CD4-positive, CD25-positive, alpha-beta regulatory T cell (primary cell): ENCODE data around the gene PDE4B. TPM values are rescaled to one million over a fixed set of nuclear protein-coding genes. Genes with fewer than 3 reads are reported as not detected.

Source experiments
- ATAC-seq, 2 donors: fragments of 150-1000 bp; cut with Tn5 transposase; one replicate each; pipeline ENCODE4 v1.10.0; 2021; ENCODE audit warnings: low read depth in 2 of 2, moderate number of reproducible peaks in 2 of 2, moderate library complexity in 1 of 2
- DNase-seq, 3 donors: peaks; one replicate each; pipeline versions ENCODE4 v3.0.0 to v3.0.0-alpha.2; 2012 to 2022; ENCODE audit warnings: mixed read lengths in 1 of 3
- H3K27ac ChIP-seq: one replicate; pipeline ENCODE4 v1.7.0; 2013; ENCODE audit warnings: mild to moderate bottlenecking, low read length; ENCODE audit not compliant: insufficient read depth, poor library complexity, severe bottlenecking
- H3K27me3 ChIP-seq: one replicate; pipeline ENCODE4 v1.7.0; 2013; ENCODE audit warnings: low read length; ENCODE audit not compliant: control insufficient read depth, insufficient read depth
- H3K36me3 ChIP-seq: one replicate; pipeline ENCODE4 v1.7.0; 2013; ENCODE audit warnings: mild to moderate bottlenecking, low read length, moderate library complexity; ENCODE audit not compliant: control insufficient read depth, insufficient read depth
- H3K4me1 ChIP-seq: 2 replicates; pipeline ENCODE4 v1.7.0; 2013; ENCODE audit warnings: mild to moderate bottlenecking, low read length; ENCODE audit not compliant: insufficient read depth, control insufficient read depth, poor library complexity, severe bottlenecking
- H3K4me3 ChIP-seq: one replicate; pipeline ENCODE4 v1.7.0; 2013; ENCODE audit warnings: low read depth, mild to moderate bottlenecking, low read length, moderate library complexity
- H3K9me3 ChIP-seq, 2 experiments: 1 replicate in 1 of 2; 2 replicates in 1 of 2; pipeline ENCODE4 v1.7.0; 2013; ENCODE audit warnings: low read length in 2 of 2, mild to moderate bottlenecking in 1 of 2, moderate library complexity in 1 of 2; ENCODE audit not compliant: control insufficient read depth in 2 of 2
- H3K27ac Mint-ChIP-seq, 3 donors: one replicate each; pipeline ENCODE4 v1.8.0; 2020 to 2022; ENCODE audit warnings: mild to moderate bottlenecking in 3 of 3, mixed read lengths in 3 of 3, moderate library complexity in 2 of 3
- H3K27me3 Mint-ChIP-seq: one replicate; pipeline ENCODE4 v1.8.0; 2022; ENCODE audit warnings: mild to moderate bottlenecking, mixed read lengths
- H3K36me3 Mint-ChIP-seq: one replicate; pipeline ENCODE4 v1.8.0; 2020; ENCODE audit warnings: mixed read lengths
- H3K4me1 Mint-ChIP-seq, 4 donors: one replicate each; pipeline ENCODE4 v1.8.0; 2020 to 2022; ENCODE audit warnings: mixed read lengths in 4 of 4, mild to moderate bottlenecking in 1 of 4
- H3K4me3 Mint-ChIP-seq, 4 donors: one replicate each; pipeline ENCODE4 v1.8.0; 2020 to 2022; ENCODE audit warnings: mild to moderate bottlenecking in 4 of 4, mixed read lengths in 4 of 4, moderate library complexity in 3 of 4
- H3K9me3 Mint-ChIP-seq, 7 donors: one replicate each; pipeline ENCODE4 v1.8.0; 2020 to 2022; ENCODE audit warnings: mixed read lengths in 7 of 7, mild to moderate bottlenecking in 3 of 7, moderate library complexity in 2 of 7
- polyA plus RNA-seq, 4 donors: library from polyadenylated mRNA; unstranded; fragments of 300-500 nt; fragmentation: Illumina TruSeq; gene quantifications; one replicate each; pipeline ENCODE4 v1.2.3, GENCODE V29; 2021
- total RNA-seq: library from RNA; stranded (reverse); gene quantifications from one replicate; pipeline ENCODE4 v1.2.3, GENCODE V29; 2022

The PDE4B gene
- total and polyA plus RNA-seq, 5 donors from 2014 or later = 63.9 to 200 (median 75.4) TPM

DNA sequence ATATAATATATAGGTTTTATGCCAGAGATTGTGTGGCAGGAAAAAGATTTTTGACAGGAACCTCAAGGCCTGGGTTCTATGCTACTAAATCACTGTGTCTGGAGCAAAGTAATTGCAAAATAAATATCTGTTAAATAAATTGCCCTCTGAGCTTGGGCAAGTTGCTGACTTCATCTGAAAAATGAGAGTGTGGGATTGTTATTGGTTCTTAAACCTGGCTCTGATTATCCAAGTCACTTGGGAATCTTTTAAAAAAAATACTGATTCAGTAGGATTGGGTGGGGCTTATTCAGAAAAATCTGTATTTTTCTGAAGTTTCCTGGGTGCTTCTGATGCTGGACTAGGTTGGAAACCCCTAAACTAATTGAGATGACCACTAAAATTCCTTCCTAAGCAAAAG, 567.1 kb downstream of the PDE4B start:
- DNase-seq (no peak), ATAC-seq (no peak)
- Mint-ChIP-seq H3K4me3 (peak overlapping the region in 3 of 4 donors; percentile 38 to 69 (median 62)), H3K4me1 (peaks cover 61 to 84% (median 81%) of the 10 kb centered on the region in 4 donors), H3K36me3 (peaks cover 62% of the 10 kb centered on the region), H3K9me3 (no peaks in the 10 kb centered on the region), H3K27ac (peak overlapping the region; percentile 38 to 88 (median 72)), H3K27me3 (no peaks in the 10 kb centered on the region)
- Histone ChIP-seq H3K36me3 (peaks cover 68% of the 10 kb centered on the region), H3K27ac (peak overlapping the region; percentile 35), H3K9me3 (no peaks in the 10 kb centered on the region), H3K27me3 (no peaks in the 10 kb centered on the region), H3K4me3 (peak overlapping the region; percentile 55), H3K4me1 (peaks cover 72% of the 10 kb centered on the region)

DNA sequence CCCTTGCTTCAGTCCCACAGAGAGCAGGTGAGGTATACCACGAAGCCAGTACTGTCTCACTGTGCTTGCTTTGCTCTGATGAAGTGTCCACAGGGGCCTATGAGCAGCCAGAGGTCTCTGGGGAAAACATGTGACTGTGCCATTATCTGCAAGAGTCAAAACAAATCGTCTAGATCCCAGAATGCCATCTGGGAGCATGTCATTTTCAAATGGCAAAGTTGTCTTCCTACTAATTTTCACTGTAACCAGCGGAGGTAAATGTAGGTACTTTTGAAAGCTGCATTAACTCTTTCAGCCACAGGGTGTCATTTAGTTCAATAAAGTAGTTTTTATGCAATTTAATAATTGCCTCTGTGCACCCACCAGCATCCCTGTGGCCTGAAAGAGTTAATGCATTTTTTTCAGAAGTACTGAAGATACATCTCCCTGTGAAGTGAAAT, 567.6 kb downstream of the PDE4B start:
- peaks cover 64 to 87% (median 85%) of the 10 kb centered on the region in 4 donors for H3K4me1 Mint-ChIP-seq
- no peaks in the 10 kb centered on the region for H3K9me3 Mint-ChIP-seq
- ATAC-seq (peak in 1 of 2 donors; percentile 15), DNase-seq (no peak)
- H3K27me3 ChIP-seq = no peaks in the 10 kb centered on the region
- H3K27me3 Mint-ChIP-seq = no peaks in the 10 kb centered on the region
- H3K36me3 Mint-ChIP-seq = peaks cover 66% of the 10 kb centered on the region
- peaks cover 71% of the 10 kb centered on the region for H3K4me1 ChIP-seq
- H3K36me3 ChIP-seq = peaks cover 71% of the 10 kb centered on the region
- no peaks in the 10 kb centered on the region for H3K9me3 ChIP-seq
- peak overlapping the region; percentile 38 to 88 (median 65) for H3K27ac Mint-ChIP-seq
- H3K27ac ChIP-seq = no peak overlapping the region
- H3K4me3 ChIP-seq = peak overlapping the region; percentile 55
- H3K4me3 Mint-ChIP-seq = peak overlapping the region in 3 of 4 donors; percentile 56 to 69 (median 62)

DNA sequence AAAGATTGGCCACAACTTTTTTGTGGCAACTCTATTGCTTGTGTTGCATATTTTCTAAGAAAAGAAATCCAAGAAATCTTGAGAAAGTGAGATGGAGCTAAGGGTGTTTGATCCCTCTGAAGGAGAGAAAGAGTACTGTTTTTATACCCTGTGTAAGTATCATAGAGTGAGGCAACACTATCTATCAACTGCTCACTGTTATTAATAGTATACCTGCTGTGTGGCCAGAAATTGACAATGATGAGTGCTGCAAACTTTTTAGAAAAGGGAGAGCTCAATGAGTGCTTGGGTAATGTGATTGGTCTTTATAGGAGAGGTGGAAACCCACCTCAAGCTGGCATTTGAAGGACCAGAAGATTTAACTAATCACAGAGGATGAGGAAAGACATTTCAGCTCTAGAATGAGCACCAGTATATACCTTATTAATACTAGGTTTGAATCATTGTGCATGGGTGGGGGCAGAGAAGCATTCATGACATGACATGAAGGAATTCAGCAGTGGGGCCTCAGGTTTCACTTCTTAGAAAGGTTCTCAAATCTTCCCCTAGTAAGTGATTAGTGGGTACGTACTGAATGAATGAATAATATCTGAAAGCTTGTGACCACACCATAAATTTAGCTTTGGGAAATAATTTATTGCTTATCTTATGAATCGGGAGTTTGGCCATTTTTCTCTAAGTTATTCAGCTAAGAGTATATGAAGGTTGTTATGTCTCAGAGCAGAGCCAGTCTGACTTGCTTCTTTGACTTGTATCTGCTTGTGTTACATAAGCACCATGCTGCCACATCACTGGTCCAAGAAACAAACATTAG, 572.1 kb downstream of the PDE4B start:
- Histone ChIP-seq H3K36me3 (peaks cover 92% of the 10 kb centered on the region), H3K27ac (peak overlapping the region; percentile 53)
- peaks cover 62 to 82% (median 79%) of the 10 kb centered on the region in 4 donors for H3K4me1 Mint-ChIP-seq

DNA sequence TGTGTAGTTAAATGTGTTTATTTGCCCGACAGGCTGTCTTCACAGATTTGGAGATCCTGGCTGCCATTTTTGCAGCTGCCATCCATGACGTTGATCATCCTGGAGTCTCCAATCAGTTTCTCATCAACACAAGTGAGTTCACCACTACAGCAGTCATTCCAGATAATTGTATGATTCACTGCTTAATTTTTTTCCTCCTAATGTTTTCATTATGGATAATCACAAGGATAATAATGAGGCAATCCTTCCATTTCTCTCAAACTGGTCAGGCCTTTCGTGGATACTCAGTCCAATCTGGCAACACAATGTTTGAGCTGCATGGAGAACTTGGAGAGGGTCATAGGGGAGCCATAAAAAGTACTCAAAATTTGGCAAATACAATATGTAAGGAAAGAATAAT, 572.9 kb downstream of the PDE4B start:
- ATAC-seq (no peak), DNase-seq (no peak)
- H3K27ac ChIP-seq = peak overlapping the region; percentile 58
- Mint-ChIP-seq H3K4me3 (peak overlapping the region in 1 of 4 donors; percentile 16), H3K36me3 (peaks cover 80% of the 10 kb centered on the region), H3K27me3 (no peaks in the 10 kb centered on the region), H3K4me1 (peaks cover 58 to 82% (median 79%) of the 10 kb centered on the region in 4 donors), H3K27ac (peak overlapping the region; percentile 52 to 81 (median 61)), H3K9me3 (peaks cover 0 to 2% (median 0%) of the 10 kb centered on the region in 7 donors)
- no peak overlapping the region for H3K4me3 ChIP-seq
- H3K36me3 ChIP-seq = peaks cover 96% of the 10 kb centered on the region
- H3K27me3 ChIP-seq = no peaks in the 10 kb centered on the region
- H3K4me1 ChIP-seq = peaks cover 41% of the 10 kb centered on the region
- H3K9me3 ChIP-seq = no peaks in the 10 kb centered on the region

More for the DNA sequence above, 572.1 kb downstream of the PDE4B start:
- H3K36me3 Mint-ChIP-seq = peaks cover 79% of the 10 kb centered on the region
- no peak overlapping the region for H3K4me3 ChIP-seq
- H3K9me3 ChIP-seq = no peaks in the 10 kb centered on the region
- H3K9me3 Mint-ChIP-seq = peaks cover 0 to 2% (median 0%) of the 10 kb centered on the region in 7 donors
- ATAC-seq (no peak), DNase-seq (no peak)
- H3K27me3 ChIP-seq = no peaks in the 10 kb centered on the region
- H3K4me3 Mint-ChIP-seq = peak overlapping the region in 2 of 4 donors; percentile 19 to 25
- no peaks in the 10 kb centered on the region for H3K27me3 Mint-ChIP-seq
- peak overlapping the region; percentile 63 to 89 (median 81) for H3K27ac Mint-ChIP-seq
- H3K4me1 ChIP-seq = peaks cover 41% of the 10 kb centered on the region

DNA sequence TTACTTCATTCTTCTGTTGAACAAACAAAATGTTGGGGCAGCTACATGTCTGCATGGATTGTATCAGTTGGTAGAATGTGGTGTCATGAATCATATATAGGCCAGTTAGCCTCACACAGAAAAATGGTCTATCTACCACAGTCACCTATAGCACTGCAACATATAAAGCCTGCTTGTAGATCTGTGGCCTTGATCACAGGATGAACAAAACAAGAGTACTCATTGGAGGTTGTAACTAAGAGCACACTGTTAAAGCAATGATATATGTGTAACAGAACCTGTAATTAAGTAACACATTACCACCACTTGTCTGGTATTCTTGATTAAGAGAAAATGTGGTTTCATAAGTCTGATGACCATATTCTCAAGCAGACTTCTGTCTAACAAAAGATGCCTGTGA, 573.9 kb downstream of the PDE4B start:
- H3K36me3 ChIP-seq = peaks cover 95% of the 10 kb centered on the region
- H3K27ac ChIP-seq = peak overlapping the region; percentile 58
- peaks cover 54 to 85% (median 82%) of the 10 kb centered on the region in 4 donors for H3K4me1 Mint-ChIP-seq

DNA sequence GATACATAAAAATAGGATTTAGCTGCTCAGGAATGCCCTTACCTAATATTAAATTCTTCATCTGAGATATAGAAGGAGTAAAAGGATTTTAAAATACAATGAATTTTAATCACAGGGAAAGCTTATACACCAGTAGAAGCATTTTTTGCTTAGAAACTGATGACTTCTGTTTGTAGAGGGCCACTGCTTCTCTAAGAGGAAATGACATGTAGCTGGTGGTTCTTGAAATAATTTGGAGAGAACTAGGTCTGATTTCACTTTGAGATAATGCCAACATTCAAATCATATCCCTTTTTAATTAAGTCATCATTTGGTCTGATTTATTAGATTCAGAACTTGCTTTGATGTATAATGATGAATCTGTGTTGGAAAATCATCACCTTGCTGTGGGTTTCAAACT, 574.7 kb downstream of the PDE4B start:
- Mint-ChIP-seq H3K4me3 (peak overlapping the region; percentile 16 to 75 (median 37)), H3K27ac (peak overlapping the region; percentile 62 to 86 (median 80)), H3K36me3 (peaks cover 82% of the 10 kb centered on the region), H3K27me3 (no peaks in the 10 kb centered on the region), H3K9me3 (peaks cover 0 to 2% (median 0%) of the 10 kb centered on the region in 7 donors), H3K4me1 (peaks cover 52 to 85% (median 82%) of the 10 kb centered on the region in 4 donors)
- Histone ChIP-seq H3K27me3 (no peaks in the 10 kb centered on the region), H3K36me3 (peaks cover 95% of the 10 kb centered on the region), H3K27ac (peak overlapping the region; percentile 58), H3K4me1 (peaks cover 57% of the 10 kb centered on the region), H3K4me3 (no peak overlapping the region), H3K9me3 (no peaks in the 10 kb centered on the region)
- DNase-seq = no peak
- no peak for ATAC-seq

More for the DNA sequence above, 573.9 kb downstream of the PDE4B start:
- peak overlapping the region in 2 of 3 donors; percentile 80 to 86 for H3K27ac Mint-ChIP-seq
- H3K4me3 ChIP-seq = peak overlapping the region; percentile 15
- no peaks in the 10 kb centered on the region for H3K27me3 Mint-ChIP-seq
- no peak for DNase-seq
- H3K9me3 ChIP-seq = no peaks in the 10 kb centered on the region
- no peak for ATAC-seq
- H3K9me3 Mint-ChIP-seq = peaks cover 0 to 2% (median 0%) of the 10 kb centered on the region in 7 donors
- peak overlapping the region in 1 of 4 donors; percentile 37 for H3K4me3 Mint-ChIP-seq
- no peaks in the 10 kb centered on the region for H3K27me3 ChIP-seq
- peaks cover 50% of the 10 kb centered on the region for H3K4me1 ChIP-seq
- H3K36me3 Mint-ChIP-seq = peaks cover 82% of the 10 kb centered on the region

DNA sequence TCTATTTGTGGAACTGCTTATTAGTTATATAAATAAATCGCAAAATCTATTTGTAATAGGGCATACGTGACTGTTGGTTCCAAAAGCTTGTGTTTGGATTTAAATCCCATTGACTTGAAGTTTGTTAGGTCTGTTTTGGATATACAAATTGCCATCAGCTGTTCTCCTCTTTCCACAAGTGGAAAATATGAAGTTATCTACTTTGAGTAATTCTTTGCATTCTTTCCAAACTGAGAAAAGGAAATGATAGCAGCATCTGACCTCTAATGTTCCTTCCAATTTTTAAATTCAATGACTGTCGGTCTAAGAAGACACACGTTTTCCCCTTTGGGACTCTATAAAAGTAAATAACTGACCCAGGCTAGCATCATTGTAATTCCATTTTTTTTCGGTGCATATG, 575.6 kb downstream of the PDE4B start:
- H3K4me3 Mint-ChIP-seq = peak overlapping the region in 1 of 4 donors; percentile 33
- H3K36me3 Mint-ChIP-seq = peaks cover 82% of the 10 kb centered on the region

More for the DNA sequence above, 575.6 kb downstream of the PDE4B start:
- Mint-ChIP-seq H3K9me3 (peaks cover 0 to 2% (median 0%) of the 10 kb centered on the region in 7 donors), H3K27ac (peak overlapping the region; percentile 67 to 88 (median 84)), H3K4me1 (peaks cover 55 to 87% (median 84%) of the 10 kb centered on the region in 4 donors), H3K27me3 (no peaks in the 10 kb centered on the region)
- H3K36me3 ChIP-seq = peaks cover 95% of the 10 kb centered on the region
- no peaks in the 10 kb centered on the region for H3K9me3 ChIP-seq
- no peak for ATAC-seq
- H3K4me3 ChIP-seq = no peak overlapping the region
- no peak overlapping the region for H3K27ac ChIP-seq
- H3K27me3 ChIP-seq = no peaks in the 10 kb centered on the region
- DNase-seq = no peak
- peaks cover 64% of the 10 kb centered on the region for H3K4me1 ChIP-seq
